ENCODE results near the gene B3GNT4.

DNA sequence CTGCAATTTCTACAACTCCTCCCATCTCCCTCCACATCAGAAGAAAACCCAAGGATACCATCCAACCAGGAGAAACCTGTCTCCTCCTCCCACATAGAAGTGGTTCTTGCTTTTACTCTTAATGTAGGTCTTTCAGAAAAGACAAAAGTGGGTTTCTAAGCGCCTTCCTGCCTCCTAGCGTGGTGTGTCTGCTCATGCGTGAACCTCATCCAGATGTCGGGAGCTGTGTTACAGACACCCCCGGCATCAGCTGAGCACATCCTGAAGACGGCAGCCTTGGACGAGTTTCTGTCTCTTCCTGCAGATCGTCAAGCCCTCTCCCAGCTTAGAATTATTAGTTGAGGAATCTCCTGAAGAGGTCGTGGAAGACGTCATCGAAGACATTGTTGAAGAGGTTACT is 11.1 kb upstream of the B3GNT4 start:
- TF ChIP-seq, protein P1, sequence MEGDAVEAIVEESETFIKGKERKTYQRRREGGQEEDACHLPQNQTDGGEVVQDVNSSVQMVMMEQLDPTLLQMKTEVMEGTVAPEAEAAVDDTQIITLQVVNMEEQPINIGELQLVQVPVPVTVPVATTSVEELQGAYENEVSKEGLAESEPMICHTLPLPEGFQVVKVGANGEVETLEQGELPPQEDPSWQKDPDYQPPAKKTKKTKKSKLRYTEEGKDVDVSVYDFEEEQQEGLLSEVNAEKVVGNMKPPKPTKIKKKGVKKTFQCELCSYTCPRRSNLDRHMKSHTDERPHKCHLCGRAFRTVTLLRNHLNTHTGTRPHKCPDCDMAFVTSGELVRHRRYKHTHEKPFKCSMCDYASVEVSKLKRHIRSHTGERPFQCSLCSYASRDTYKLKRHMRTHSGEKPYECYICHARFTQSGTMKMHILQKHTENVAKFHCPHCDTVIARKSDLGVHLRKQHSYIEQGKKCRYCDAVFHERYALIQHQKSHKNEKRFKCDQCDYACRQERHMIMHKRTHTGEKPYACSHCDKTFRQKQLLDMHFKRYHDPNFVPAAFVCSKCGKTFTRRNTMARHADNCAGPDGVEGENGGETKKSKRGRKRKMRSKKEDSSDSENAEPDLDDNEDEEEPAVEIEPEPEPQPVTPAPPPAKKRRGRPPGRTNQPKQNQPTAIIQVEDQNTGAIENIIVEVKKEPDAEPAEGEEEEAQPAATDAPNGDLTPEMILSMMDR (IDR thresholded peaks at IDR 0.05) = no peak
- TF ChIP-seq POLR2A (IDR thresholded peaks at IDR 0.05) (no peak), POLR2AphosphoS5 (IDR thresholded peaks at IDR 0.05) (no peak), EP300 (IDR thresholded peaks at IDR 0.05) (no peak)
